Fibroblast of villous mesenchyme (primary cell): ENCODE measurements around the gene OFD1. TPM values are rescaled to one million over a fixed set of nuclear protein-coding genes. Genes with fewer than 3 reads are reported as not detected.

ENCODE experiments used
- DNase-seq: peaks from one replicate; pipeline ENCODE4 v3.0.0-alpha.2; 2010; ENCODE audit warnings: low read depth
- H3K4me3 ChIP-seq: 2 replicates; pipeline ENCODE4 v1.5.1; 2011; ENCODE audit warnings: low read depth, mild to moderate bottlenecking, low read length
- CTCF ChIP-seq: IDR thresholded peaks from 2 replicates; pipeline ENCODE4 v1.5.1; 2012; ENCODE audit warnings: low read depth, mild to moderate bottlenecking, low read length; ENCODE audit not compliant: insufficient read depth
- total RNA-seq: library from RNA; depleted of rRNA; stranded (reverse); fragments of >200 nt; gene quantifications from 2 replicates; pipeline ENCODE4 v1.2.3, GENCODE V29; 2012

The OFD1 gene
- total RNA-seq, 1 donor = 12.5 TPM

GRCh38 chrX:13790206-13791131 lies 55.9 kb downstream of the OFD1 start:
- H3K4me3 ChIP-seq = no peak overlapping the region
- no peak for TF ChIP-seq CTCF
- no peak for DNase-seq

- DNase-seq = no peak
- no peak for TF ChIP-seq CTCF
- H3K4me3 ChIP-seq = no peak overlapping the region
Measured at GRCh38 chrX:13791145-13791544, 56.6 kb downstream of the OFD1 start.

- DNase-seq = no peak
- H3K4me3 ChIP-seq = no peak overlapping the region
- TF ChIP-seq CTCF = no peak
Measured at GRCh38 chrX:13791559-13791958, 57.0 kb downstream of the OFD1 start.

GRCh38 chrX:13793897-13794296 lies 59.3 kb downstream of the OFD1 start:
- DNase-seq = no peak
- no peak overlapping the region for H3K4me3 ChIP-seq
- TF ChIP-seq CTCF = no peak

- no peak for DNase-seq
- no peak overlapping the region for H3K4me3 ChIP-seq
- no peak for TF ChIP-seq CTCF
Measured at GRCh38 chrX:13794417-13794816, 59.9 kb downstream of the OFD1 start.

GRCh38 chrX:13797512-13797911 lies 63.0 kb downstream of the OFD1 start:
- TF ChIP-seq CTCF = no peak
- no peak overlapping the region for H3K4me3 ChIP-seq
- no peak for DNase-seq
